Osteocyte (in vitro differentiated cells): ENCODE measurements around the gene B3GALT6. TPM values are rescaled to one million over a fixed set of nuclear protein-coding genes. Genes with fewer than 3 reads are reported as not detected.

Source experiments
- DNase-seq: peaks from one replicate; pipeline ENCODE4 v3.0.0; 2021; ENCODE audit warnings: mixed read lengths; ENCODE audit not compliant: unreplicated experiment; ENCODE audit errors: extremely low spot score
- H3K27ac Mint-ChIP-seq: one replicate; pipeline ENCODE4 v1.8.0; 2021; ENCODE audit warnings: mild to moderate bottlenecking, mixed read lengths; ENCODE audit not compliant: unreplicated experiment
- H3K27me3 Mint-ChIP-seq: one replicate; pipeline ENCODE4 v1.8.0; 2021; ENCODE audit warnings: mixed read lengths; ENCODE audit not compliant: unreplicated experiment
- H3K36me3 Mint-ChIP-seq: one replicate; pipeline ENCODE4 v1.8.0; 2021; ENCODE audit warnings: mixed read lengths; ENCODE audit not compliant: unreplicated experiment
- H3K4me1 Mint-ChIP-seq: one replicate; pipeline ENCODE4 v1.8.0; 2021; ENCODE audit warnings: mixed read lengths; ENCODE audit not compliant: unreplicated experiment
- H3K4me3 Mint-ChIP-seq: one replicate; pipeline ENCODE4 v1.8.0; 2021; ENCODE audit warnings: mild to moderate bottlenecking, moderate library complexity, mixed read lengths; ENCODE audit not compliant: unreplicated experiment
- H3K9me3 Mint-ChIP-seq: one replicate; pipeline ENCODE4 v1.8.0; 2021; ENCODE audit warnings: mixed read lengths; ENCODE audit not compliant: unreplicated experiment
- total RNA-seq: library from RNA; stranded (reverse); gene quantifications from 2 replicates; pipeline ENCODE4 v1.2.1, GENCODE V29; 2021
- TF ChIP-seq, protein P1 (sequence below): fragments of 200-600 bp; sonication (generic); IDR thresholded peaks from 2 replicates; pipeline ENCODE4 v1.5.0; 2021; ENCODE audit warnings: antibody characterized with exemption, mild to moderate bottlenecking, moderate library complexity

Gene B3GALT6
- total RNA-seq, 1 donor from 2014 or later, result 38.6 TPM

DNA sequence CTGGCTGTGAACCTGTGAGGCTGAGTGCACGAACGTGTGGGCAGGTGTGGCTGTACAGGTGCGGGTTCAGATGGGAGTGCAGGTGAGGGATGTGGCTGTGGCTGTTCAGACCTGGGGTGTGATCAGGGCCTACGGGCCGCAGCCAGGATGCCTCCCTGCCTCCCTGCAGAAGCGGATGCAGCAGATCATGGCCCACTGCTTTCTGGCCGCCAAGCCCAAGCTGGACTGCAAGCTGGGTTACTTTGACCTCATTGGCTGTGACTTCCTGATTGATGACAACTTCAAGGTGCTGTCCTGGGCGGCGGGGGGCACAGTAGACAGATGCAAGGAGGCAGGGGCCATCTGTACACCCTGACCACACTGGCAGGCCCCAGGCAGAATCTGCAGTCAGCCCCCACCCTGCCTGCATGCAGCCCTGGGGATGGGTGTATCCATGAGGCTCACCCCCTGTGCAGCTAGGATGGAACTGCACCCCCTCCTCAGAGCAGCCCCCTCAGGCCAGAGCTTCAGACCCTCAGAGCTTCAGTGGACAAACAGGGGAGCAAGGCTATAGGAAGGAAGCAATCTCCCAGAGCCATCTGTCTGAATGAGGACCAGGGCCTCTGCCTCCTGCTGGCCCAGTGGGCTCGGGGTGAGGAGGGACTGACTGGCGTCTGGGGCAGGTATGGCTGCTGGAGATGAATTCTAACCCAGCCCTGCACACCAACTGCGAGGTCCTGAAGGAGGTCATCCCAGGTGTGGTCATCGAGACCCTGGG is 35.4 kb upstream of the B3GALT6 start:
- TF ChIP-seq, protein P1, sequence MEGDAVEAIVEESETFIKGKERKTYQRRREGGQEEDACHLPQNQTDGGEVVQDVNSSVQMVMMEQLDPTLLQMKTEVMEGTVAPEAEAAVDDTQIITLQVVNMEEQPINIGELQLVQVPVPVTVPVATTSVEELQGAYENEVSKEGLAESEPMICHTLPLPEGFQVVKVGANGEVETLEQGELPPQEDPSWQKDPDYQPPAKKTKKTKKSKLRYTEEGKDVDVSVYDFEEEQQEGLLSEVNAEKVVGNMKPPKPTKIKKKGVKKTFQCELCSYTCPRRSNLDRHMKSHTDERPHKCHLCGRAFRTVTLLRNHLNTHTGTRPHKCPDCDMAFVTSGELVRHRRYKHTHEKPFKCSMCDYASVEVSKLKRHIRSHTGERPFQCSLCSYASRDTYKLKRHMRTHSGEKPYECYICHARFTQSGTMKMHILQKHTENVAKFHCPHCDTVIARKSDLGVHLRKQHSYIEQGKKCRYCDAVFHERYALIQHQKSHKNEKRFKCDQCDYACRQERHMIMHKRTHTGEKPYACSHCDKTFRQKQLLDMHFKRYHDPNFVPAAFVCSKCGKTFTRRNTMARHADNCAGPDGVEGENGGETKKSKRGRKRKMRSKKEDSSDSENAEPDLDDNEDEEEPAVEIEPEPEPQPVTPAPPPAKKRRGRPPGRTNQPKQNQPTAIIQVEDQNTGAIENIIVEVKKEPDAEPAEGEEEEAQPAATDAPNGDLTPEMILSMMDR, result no peak

DNA sequence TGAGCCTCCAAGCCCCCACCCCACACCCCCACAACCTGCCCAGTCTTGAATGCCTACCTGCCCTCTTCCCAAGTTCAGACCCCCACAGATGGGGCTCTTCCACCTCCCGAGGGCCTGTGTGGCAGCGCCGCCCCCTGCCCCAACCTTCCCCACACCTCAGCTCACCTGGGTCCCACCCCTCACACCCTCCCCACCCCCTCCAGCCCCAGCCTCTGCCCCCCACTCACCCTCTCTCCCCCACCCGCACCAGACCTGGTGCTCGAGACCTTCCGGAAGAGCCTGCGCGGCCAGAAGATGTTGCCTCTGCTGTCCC is 34.9 kb upstream of the B3GALT6 start:
- H3K27me3 Mint-ChIP-seq, result peaks cover under 1% of the 10 kb centered on the region

More for the DNA sequence above, 35.4 kb upstream of the B3GALT6 start:
- H3K9me3 Mint-ChIP-seq, result peaks cover 22% of the 10 kb centered on the region
- no peak overlapping the region for H3K27ac Mint-ChIP-seq
- peaks cover 5% of the 10 kb centered on the region for H3K4me1 Mint-ChIP-seq
- H3K4me3 Mint-ChIP-seq, result no peak overlapping the region
- H3K36me3 Mint-ChIP-seq, result no peaks in the 10 kb centered on the region
- DNase-seq, result no peak
- H3K27me3 Mint-ChIP-seq, result peaks cover 5% of the 10 kb centered on the region

DNA sequence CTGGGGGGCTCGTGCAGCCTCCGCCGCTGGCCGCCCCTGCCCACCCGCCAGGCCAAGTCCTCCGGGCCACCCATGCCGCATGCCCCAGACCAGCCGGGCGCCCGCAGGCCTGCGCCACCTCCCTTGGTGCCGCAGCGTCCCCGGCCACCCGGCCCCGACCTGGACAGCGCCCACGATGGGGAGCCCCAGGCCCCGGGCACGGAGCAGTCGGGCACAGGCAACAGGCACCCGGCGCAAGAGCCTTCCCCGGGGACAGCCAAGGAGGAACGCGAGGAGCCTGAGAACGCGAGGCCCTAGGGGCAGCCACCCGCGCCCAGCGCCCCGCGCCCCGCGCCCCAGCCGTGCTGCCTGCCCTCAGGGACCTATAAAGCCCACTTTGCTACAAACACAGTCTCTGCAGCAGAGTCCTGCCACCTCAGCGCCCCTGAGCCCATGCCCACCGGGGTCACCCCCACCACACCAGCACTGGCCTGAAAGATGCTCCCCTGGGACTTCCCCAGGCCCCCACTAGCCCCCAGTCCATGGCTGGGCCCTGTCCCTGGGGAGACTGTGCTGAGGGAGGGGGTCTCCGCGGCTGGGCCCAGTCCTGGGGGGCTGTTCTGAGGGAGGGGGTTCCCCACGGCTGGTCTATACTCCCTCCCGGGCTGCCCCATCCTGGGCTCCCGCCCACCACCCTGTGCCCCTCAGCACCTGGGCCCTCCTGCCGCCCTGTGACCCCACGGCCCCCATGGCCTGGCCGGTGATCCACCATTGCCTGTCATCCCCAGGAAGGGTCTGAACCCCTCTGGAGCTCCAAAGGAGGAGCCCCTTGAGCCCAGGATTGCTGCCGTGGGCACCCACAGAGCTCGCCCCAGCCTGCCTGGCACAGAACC is 34.2 kb upstream of the B3GALT6 start:
- TF ChIP-seq, protein P1, result no peak
- Mint-ChIP-seq H3K27me3 (no peaks in the 10 kb centered on the region), H3K27ac (no peak overlapping the region), H3K4me3 (no peak overlapping the region), H3K9me3 (peaks cover 14% of the 10 kb centered on the region), H3K4me1 (peaks cover 5% of the 10 kb centered on the region), H3K36me3 (no peaks in the 10 kb centered on the region)
- no peak for DNase-seq

More for the DNA sequence above, 34.9 kb upstream of the B3GALT6 start:
- DNase-seq, result no peak
- Mint-ChIP-seq H3K4me3 (no peak overlapping the region), H3K36me3 (no peaks in the 10 kb centered on the region), H3K9me3 (peaks cover 16% of the 10 kb centered on the region), H3K4me1 (peaks cover 5% of the 10 kb centered on the region), H3K27ac (no peak overlapping the region)
- TF ChIP-seq, protein P1, result no peak

DNA sequence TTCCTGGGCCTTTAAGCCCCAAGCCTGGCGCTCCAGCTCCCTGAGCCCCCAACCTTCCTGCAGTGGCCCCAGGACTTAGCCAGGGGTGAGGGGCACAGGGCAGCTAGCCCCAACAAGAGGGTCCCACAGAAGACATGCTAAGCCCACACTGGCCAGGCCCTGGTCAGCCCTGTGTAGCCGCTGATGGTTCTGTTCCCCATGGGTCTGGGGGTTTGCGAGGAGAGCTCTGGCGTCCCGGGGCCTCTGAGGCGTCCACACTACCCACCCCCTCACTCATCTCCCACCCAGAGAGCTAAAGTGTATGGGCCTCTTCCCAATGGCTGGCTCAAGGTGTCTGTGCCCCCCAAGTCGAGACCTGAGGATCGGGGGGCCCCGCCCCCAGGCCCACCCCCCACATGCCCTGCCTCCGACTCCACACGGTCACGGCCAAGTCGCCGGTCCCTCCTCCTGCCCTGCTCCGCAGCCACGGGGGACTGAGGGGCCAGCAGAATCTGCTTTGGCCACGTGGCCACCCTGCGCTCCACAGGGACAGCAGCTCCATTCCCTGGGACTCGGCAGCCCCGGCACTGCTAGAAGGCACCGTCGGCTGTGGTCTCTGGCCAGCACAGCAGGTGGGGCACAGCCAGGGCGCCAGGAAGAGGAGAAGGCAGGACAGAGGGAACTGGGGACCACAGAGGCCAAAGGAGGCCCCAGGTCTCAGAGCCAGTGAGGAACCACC is 33.5 kb upstream of the B3GALT6 start:
- H3K4me3 Mint-ChIP-seq, result no peak overlapping the region

More for the DNA sequence above, 33.5 kb upstream of the B3GALT6 start:
- no peaks in the 10 kb centered on the region for H3K36me3 Mint-ChIP-seq
- no peak for DNase-seq
- peaks cover 14% of the 10 kb centered on the region for H3K9me3 Mint-ChIP-seq
- H3K27ac Mint-ChIP-seq, result no peak overlapping the region
- no peaks in the 10 kb centered on the region for H3K27me3 Mint-ChIP-seq
- TF ChIP-seq, protein P1, result no peak
- H3K4me1 Mint-ChIP-seq, result peaks cover 5% of the 10 kb centered on the region
